WERI-Rb-1 (cell line): ENCODE measurements around the gene REEP3.

Experiments used
- DNase-seq: peaks from one replicate; pipeline ENCODE4 v3.0.0-alpha.2; 2020
- H3K27ac ChIP-seq: fragments of 250-450 bp; sonication (Bioruptor Pico); 2 replicates; pipeline ENCODE4 v1.5.1; 2020; ENCODE audit warnings: mild to moderate bottlenecking, moderate library complexity
- H3K27me3 ChIP-seq: fragments of 250-450 bp; sonication (Bioruptor Pico); 2 replicates; pipeline ENCODE4 v1.5.1; 2021; ENCODE audit warnings: mild to moderate bottlenecking, low read depth, moderate library complexity; ENCODE audit not compliant: insufficient read depth, severe bottlenecking
- H3K36me3 ChIP-seq: fragments of 250-450 bp; sonication (Bioruptor Pico); 2 replicates; pipeline ENCODE4 v1.5.1; 2020; ENCODE audit warnings: mild to moderate bottlenecking, moderate library complexity
- H3K4me3 ChIP-seq: 2 replicates; pipeline ENCODE4 v1.5.1; 2011; ENCODE audit warnings: low read depth, mild to moderate bottlenecking, control low read depth, low read length
- H3K9me3 ChIP-seq: fragments of 250-450 bp; sonication (Bioruptor Pico); 2 replicates; pipeline ENCODE4 v1.5.1; 2021; ENCODE audit warnings: mild to moderate bottlenecking, moderate library complexity; ENCODE audit not compliant: severe bottlenecking
- TF ChIP-seq, protein P1 (sequence below): IDR thresholded peaks from 2 replicates; pipeline ENCODE4 v1.5.1; 2011; ENCODE audit warnings: low read depth, mild to moderate bottlenecking, control low read depth, inconsistent platforms, low read length

The REEP3 gene

DNA sequence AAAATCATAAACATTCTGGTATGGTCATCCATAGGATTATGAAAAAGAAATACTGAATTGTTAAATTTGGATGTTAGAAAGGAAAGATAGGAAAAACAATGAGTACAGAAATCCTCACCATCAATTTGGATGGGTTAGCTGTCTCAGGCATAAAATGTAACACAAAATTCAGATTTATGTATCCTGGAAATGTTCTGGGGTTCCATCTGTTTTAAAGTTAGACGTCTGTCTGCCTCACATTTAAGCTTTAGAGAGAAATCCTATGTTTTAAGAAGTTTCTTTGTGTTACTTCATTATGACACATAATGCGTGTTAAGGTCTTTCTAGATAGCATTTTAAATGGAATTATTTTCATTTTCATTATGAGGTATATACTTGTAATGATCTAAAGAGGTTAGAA lies 103.5 kb downstream of the REEP3 start:
- H3K27me3 ChIP-seq: no peaks in the 10 kb centered on the region
- H3K4me3 ChIP-seq: no peak overlapping the region
- no peaks in the 10 kb centered on the region; the same call in 1 of the 2 replicates for H3K36me3 ChIP-seq
- H3K9me3 ChIP-seq: no peaks in the 10 kb centered on the region
- no peak for DNase-seq
- TF ChIP-seq, protein P1, sequence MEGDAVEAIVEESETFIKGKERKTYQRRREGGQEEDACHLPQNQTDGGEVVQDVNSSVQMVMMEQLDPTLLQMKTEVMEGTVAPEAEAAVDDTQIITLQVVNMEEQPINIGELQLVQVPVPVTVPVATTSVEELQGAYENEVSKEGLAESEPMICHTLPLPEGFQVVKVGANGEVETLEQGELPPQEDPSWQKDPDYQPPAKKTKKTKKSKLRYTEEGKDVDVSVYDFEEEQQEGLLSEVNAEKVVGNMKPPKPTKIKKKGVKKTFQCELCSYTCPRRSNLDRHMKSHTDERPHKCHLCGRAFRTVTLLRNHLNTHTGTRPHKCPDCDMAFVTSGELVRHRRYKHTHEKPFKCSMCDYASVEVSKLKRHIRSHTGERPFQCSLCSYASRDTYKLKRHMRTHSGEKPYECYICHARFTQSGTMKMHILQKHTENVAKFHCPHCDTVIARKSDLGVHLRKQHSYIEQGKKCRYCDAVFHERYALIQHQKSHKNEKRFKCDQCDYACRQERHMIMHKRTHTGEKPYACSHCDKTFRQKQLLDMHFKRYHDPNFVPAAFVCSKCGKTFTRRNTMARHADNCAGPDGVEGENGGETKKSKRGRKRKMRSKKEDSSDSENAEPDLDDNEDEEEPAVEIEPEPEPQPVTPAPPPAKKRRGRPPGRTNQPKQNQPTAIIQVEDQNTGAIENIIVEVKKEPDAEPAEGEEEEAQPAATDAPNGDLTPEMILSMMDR: no peak
- no peak overlapping the region for H3K27ac ChIP-seq

DNA sequence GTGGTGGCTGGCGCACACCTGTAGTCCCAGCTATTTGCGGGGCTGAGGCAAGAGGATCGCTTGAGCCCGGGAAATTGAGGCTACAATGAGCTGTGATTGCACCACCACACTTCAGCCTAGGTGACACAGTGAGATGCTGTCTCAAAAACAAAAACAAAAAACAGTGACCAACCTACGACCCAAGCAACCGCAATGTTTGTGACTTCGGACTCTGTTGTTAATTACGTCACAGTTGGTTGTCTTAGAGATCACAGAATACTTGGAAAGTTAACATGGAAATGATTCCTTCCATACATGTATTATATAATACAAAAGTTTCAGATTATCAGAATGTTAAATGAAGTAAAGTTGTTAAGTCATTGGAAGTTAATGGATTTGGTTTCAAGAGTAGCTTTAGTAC lies 106.2 kb downstream of the REEP3 start:
- DNase-seq: no peak
- Histone ChIP-seq H3K4me3 (no peak overlapping the region), H3K27me3 (no peaks in the 10 kb centered on the region), H3K9me3 (no peaks in the 10 kb centered on the region), H3K27ac (no peak overlapping the region), H3K36me3 (no peaks in the 10 kb centered on the region)
- TF ChIP-seq, protein P1: no peak

DNA sequence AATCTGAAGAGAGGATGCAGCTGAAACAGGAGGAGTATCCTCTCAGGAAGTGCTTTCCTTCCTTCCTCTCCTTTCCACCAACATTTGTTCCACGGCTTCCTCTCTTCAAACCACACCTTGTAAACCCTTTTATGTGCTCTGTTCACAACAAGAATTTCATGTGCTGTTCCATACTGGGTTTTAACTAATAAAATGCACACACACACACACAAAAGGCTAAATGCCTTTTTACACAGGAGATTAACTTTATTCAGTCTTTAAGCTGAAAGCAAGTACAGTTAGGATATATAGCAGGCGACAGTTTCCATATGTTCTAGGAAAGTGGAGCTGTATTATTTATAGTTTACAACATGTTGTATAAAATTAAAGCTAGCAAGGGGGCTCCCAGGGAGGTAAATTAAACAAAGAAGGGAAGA lies 106.7 kb downstream of the REEP3 start:
- Histone ChIP-seq H3K27me3 (no peaks in the 10 kb centered on the region), H3K27ac (peak overlapping the region; percentile 75), H3K9me3 (no peaks in the 10 kb centered on the region), H3K36me3 (no peaks in the 10 kb centered on the region), H3K4me3 (no peak overlapping the region; the same call in 1 of the 2 replicates)
- TF ChIP-seq, protein P1: no peak
- DNase-seq: no peak

DNA sequence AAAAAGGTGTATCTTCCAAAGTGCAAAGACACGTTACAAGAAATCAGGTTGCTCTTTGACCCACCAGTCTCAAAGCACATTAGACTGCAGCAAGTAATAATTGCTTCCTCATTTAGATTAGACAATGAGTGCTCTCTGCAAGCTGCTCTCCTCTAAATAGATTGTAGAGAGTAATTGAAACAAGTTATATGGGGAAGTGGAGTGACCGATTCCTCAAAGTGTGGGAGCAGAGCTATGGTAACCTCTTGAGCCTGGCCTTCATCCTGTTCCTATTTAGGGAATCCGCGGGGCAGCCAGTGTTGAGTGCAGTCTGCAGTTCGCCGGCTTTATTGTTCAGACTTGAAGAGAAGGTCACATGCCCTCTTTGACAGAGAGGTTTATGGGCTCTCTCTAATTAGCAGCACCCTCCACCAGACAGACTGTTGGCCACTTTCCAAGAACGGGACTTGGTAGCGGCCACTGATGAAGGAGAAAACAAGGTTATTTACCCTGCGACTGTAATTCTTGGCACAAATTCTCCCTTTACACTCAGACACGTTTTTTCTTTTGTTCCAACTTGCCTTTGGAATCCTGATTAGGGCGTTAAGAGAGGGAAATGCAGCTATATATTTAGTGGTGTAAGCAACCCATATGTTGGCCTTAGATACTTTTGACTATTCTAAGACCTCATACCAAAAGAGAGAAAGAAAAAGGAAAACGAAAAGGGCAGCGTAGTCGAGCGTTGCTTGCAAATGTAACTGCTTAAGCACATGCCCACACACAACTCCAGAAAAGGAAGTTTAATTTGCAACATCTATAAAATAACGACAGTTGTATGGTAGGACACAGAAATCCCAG lies 107.5 kb downstream of the REEP3 start:
- Histone ChIP-seq H3K36me3 (no peaks in the 10 kb centered on the region), H3K27me3 (no peaks in the 10 kb centered on the region), H3K9me3 (no peaks in the 10 kb centered on the region), H3K27ac (peak overlapping the region; percentile 75), H3K4me3 (peak overlapping the region; percentile 85)
- DNase-seq: peak; percentile 74
- TF ChIP-seq, protein P1: no peak

DNA sequence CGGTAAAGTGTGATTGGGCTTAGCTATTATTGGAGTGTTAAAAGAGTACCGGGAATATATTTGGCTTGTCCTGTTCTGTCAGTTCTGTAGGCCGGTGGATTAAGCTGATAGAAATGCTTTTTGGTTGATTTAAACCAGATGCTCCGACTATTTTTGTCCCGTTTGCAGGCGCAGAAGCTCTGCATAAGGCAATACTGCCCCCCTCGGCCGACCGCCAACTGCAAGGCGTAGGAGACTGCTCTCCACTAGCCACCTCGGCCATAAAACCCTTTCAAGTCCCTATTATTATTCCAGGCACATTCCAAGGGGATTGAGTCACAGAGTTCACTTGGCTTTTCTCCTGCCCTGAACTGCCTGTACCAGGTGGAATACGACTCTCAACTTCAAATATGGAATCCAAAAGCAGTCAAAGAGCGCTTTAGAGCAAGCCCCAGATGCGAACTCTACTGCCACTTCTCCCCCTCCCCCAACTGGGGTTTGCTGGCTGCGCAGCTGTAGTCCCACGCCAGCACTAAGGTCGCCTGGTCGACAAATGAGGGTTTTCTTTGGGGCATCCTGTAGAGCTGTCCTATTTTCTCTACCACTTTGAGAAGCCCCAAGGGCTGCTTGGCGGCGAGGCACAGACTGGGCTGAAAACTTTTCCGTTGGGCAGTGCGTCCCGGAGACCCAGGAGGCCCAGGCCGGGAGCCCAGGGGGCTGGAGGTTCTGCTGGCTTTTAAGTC lies 108.3 kb downstream of the REEP3 start:
- DNase-seq: peak; percentile 95
- H3K4me3 ChIP-seq: peak overlapping the region; percentile 85
- no peaks in the 10 kb centered on the region for H3K27me3 ChIP-seq
- H3K36me3 ChIP-seq: no peaks in the 10 kb centered on the region
- peak overlapping the region; percentile 75 for H3K27ac ChIP-seq
- TF ChIP-seq, protein P1: peak; percentile 80
- no peaks in the 10 kb centered on the region for H3K9me3 ChIP-seq
